Liver (tissue), 3 donors: ENCODE measurements around the gene ASTN1.

ENCODE experiments used
- GABPA ChIP-seq, 2 donors: IDR thresholded peaks in 1 of 2; conservative IDR thresholded peaks in 1 of 2; 2 replicates each; pipeline ENCODE4 v1.6.1; 2016; ENCODE audit warnings: antibody characterized with exemption in 2 of 2, mild to moderate bottlenecking in 1 of 2, moderate library complexity in 1 of 2
- HNF4A ChIP-seq, 2 donors: conservative IDR thresholded peaks; 2 replicates each; pipeline ENCODE4 v1.6.1; 2016; ENCODE audit warnings: antibody characterized with exemption in 2 of 2, mild to moderate bottlenecking in 2 of 2
- HNF4G ChIP-seq: IDR thresholded peaks from 2 replicates; pipeline ENCODE4 v1.6.1; 2016; ENCODE audit warnings: antibody characterized with exemption
- JUND ChIP-seq, 2 donors: IDR thresholded peaks; 2 replicates each; pipeline ENCODE4 v1.6.1; 2016; ENCODE audit warnings: antibody characterized with exemption in 2 of 2
- RAD21 ChIP-seq, 2 donors: IDR thresholded peaks; 2 replicates each; pipeline ENCODE4 v1.6.1; 2016; ENCODE audit warnings: antibody characterized with exemption in 2 of 2, mild to moderate bottlenecking in 2 of 2
- TAF1 ChIP-seq: conservative IDR thresholded peaks from 2 replicates; pipeline ENCODE4 v1.6.1; 2016; ENCODE audit warnings: antibody characterized with exemption, mild to moderate bottlenecking
- YY1 ChIP-seq: IDR thresholded peaks from 2 replicates; pipeline ENCODE4 v1.6.1; 2016; ENCODE audit warnings: antibody characterized with exemption, mild to moderate bottlenecking
- TF ChIP-seq, protein P1 (sequence below): IDR thresholded peaks from 2 replicates; pipeline ENCODE4 v1.6.1; 2016; ENCODE audit warnings: antibody characterized with exemption
- TF ChIP-seq, protein P2 (sequence below): fragments of 150-350 bp; IDR thresholded peaks from 2 replicates; pipeline ENCODE4 v1.5.1; 2017; ENCODE audit warnings: improper control_type of control experiment, low read depth, low read length; ENCODE audit not compliant: missing input control
- TF ChIP-seq, protein P3 (sequence below): IDR thresholded peaks from 2 replicates; pipeline ENCODE4 v1.6.1; 2016; ENCODE audit warnings: antibody characterized with exemption, mild to moderate bottlenecking
- TF ChIP-seq, protein P4 (sequence below): IDR thresholded peaks from 2 replicates; pipeline ENCODE4 v1.6.1; 2016; ENCODE audit warnings: antibody characterized with exemption
- TF ChIP-seq, protein P5 (sequence below): IDR thresholded peaks from 2 replicates; pipeline ENCODE4 v1.6.1; 2016; ENCODE audit warnings: antibody characterized with exemption
- donor health status: healthy.
- donor health status: healthy.

DNA sequence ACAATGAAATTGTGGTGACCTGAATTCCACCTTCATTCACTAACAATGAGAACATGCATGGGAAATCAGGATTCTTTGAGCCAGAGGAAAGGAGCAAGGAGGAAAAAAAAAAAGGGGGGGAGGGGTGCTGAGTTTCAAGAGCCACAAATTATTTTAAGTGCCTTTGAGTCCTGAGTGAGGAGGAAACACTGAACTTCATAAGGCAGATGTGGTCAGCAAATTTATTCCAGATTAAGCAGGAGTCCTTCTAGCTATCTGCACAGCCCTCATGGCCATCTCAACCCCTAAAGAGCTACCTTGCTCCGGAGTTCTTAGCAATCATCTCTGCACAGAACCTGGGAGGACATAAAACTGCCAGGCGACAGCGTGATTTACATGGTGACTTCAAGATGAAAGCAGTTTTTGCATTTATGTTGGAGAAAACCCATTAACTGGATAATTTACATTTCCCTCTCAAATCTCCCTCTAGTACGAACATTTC lies 21.7 kb downstream of the ASTN1 start:
- TF ChIP-seq, protein P1, sequence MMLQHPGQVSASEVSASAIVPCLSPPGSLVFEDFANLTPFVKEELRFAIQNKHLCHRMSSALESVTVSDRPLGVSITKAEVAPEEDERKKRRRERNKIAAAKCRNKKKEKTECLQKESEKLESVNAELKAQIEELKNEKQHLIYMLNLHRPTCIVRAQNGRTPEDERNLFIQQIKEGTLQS: no peak
- TF ChIP-seq, protein P2, sequence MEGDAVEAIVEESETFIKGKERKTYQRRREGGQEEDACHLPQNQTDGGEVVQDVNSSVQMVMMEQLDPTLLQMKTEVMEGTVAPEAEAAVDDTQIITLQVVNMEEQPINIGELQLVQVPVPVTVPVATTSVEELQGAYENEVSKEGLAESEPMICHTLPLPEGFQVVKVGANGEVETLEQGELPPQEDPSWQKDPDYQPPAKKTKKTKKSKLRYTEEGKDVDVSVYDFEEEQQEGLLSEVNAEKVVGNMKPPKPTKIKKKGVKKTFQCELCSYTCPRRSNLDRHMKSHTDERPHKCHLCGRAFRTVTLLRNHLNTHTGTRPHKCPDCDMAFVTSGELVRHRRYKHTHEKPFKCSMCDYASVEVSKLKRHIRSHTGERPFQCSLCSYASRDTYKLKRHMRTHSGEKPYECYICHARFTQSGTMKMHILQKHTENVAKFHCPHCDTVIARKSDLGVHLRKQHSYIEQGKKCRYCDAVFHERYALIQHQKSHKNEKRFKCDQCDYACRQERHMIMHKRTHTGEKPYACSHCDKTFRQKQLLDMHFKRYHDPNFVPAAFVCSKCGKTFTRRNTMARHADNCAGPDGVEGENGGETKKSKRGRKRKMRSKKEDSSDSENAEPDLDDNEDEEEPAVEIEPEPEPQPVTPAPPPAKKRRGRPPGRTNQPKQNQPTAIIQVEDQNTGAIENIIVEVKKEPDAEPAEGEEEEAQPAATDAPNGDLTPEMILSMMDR: no peak
- no peak for TF ChIP-seq RAD21 (IDR thresholded peaks at IDR 0.05)
- TF ChIP-seq HNF4G: no peak
- TF ChIP-seq, protein P3, sequence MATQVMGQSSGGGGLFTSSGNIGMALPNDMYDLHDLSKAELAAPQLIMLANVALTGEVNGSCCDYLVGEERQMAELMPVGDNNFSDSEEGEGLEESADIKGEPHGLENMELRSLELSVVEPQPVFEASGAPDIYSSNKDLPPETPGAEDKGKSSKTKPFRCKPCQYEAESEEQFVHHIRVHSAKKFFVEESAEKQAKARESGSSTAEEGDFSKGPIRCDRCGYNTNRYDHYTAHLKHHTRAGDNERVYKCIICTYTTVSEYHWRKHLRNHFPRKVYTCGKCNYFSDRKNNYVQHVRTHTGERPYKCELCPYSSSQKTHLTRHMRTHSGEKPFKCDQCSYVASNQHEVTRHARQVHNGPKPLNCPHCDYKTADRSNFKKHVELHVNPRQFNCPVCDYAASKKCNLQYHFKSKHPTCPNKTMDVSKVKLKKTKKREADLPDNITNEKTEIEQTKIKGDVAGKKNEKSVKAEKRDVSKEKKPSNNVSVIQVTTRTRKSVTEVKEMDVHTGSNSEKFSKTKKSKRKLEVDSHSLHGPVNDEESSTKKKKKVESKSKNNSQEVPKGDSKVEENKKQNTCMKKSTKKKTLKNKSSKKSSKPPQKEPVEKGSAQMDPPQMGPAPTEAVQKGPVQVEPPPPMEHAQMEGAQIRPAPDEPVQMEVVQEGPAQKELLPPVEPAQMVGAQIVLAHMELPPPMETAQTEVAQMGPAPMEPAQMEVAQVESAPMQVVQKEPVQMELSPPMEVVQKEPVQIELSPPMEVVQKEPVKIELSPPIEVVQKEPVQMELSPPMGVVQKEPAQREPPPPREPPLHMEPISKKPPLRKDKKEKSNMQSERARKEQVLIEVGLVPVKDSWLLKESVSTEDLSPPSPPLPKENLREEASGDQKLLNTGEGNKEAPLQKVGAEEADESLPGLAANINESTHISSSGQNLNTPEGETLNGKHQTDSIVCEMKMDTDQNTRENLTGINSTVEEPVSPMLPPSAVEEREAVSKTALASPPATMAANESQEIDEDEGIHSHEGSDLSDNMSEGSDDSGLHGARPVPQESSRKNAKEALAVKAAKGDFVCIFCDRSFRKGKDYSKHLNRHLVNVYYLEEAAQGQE: no peak
- TF ChIP-seq JUND (IDR thresholded peaks at IDR 0.05): no peak
- TF ChIP-seq, protein P4, sequence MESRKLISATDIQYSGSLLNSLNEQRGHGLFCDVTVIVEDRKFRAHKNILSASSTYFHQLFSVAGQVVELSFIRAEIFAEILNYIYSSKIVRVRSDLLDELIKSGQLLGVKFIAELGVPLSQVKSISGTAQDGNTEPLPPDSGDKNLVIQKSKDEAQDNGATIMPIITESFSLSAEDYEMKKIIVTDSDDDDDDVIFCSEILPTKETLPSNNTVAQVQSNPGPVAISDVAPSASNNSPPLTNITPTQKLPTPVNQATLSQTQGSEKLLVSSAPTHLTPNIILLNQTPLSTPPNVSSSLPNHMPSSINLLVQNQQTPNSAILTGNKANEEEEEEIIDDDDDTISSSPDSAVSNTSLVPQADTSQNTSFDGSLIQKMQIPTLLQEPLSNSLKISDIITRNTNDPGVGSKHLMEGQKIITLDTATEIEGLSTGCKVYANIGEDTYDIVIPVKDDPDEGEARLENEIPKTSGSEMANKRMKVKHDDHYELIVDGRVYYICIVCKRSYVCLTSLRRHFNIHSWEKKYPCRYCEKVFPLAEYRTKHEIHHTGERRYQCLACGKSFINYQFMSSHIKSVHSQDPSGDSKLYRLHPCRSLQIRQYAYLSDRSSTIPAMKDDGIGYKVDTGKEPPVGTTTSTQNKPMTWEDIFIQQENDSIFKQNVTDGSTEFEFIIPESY: no peak
- no peak for TF ChIP-seq GABPA (IDR thresholded peaks at IDR 0.05 in 1 of 2, conservative IDR thresholded peaks at IDR 0.05 in 1 of 2)
- TF ChIP-seq YY1: no peak
- TF ChIP-seq, protein P5, sequence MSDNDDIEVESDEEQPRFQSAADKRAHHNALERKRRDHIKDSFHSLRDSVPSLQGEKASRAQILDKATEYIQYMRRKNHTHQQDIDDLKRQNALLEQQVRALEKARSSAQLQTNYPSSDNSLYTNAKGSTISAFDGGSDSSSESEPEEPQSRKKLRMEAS: no peak
- no peak for TF ChIP-seq HNF4A (conservative IDR thresholded peaks at IDR 0.05)
- no peak for TF ChIP-seq TAF1
